GM13976 (cell line): ENCODE data around the gene SFTPA2.

Experiments
- DNase-seq: peaks from one replicate; pipeline ENCODE4 v3.0.0; 2012; ENCODE audit warnings: low spot score
- in situ Hi-C: fragments of 300-500 bp; cut with MboI; formaldehyde crosslinking; loops from one replicate; pipeline ENCODE4 v1.12.0; 2022; ENCODE audit warnings: low sequenced_read_pairs, mixed read lengths, inconsistent platforms; ENCODE audit not compliant: unreplicated experiment
- TF ChIP-seq, protein P1 (sequence below): IDR thresholded peaks from 2 replicates; pipeline ENCODE4 v1.5.1; 2012; ENCODE audit warnings: borderline replicate concordance, mild to moderate bottlenecking; ENCODE audit not compliant: insufficient read depth; ENCODE audit errors: extremely low read depth, missing control alignments, control extremely low read depth

Gene SFTPA2

DNA sequence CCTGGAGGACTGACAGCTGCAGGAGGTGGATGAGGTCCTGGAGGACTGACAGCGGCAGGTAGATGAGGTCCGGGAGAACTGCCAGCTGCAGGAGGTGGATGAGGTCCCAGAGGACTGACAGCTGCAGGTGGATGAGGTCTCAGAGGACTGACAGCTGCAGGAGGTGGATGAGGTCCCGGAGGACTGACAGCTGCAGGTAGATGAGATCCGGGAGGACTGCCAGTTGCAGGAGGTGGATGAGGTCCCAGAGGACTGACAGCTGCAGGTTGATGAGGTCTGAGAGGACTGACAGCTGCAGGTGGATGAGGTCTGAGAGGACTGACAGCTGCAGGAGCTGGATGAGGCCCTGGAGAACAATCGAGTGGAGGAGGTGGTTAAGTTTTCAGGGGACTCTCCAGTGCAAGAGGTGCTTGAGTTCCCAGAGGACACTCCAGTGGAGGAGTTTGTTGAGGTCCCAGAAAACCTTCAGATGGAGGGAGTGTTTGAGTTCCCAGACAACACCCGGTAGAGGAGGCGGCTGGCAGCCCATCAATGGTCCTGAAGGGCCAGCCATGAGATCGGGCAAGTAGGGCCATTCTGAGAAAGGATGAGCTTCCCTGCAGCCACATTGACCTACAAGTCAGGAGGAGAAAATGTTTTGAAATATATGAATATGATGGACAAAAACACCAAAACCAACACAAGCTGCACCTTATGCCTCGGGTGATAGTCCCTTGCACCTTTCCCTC, 52.6 kb downstream of the SFTPA2 start:
- in situ Hi-C loops: no loop called here
- TF ChIP-seq, protein P1, sequence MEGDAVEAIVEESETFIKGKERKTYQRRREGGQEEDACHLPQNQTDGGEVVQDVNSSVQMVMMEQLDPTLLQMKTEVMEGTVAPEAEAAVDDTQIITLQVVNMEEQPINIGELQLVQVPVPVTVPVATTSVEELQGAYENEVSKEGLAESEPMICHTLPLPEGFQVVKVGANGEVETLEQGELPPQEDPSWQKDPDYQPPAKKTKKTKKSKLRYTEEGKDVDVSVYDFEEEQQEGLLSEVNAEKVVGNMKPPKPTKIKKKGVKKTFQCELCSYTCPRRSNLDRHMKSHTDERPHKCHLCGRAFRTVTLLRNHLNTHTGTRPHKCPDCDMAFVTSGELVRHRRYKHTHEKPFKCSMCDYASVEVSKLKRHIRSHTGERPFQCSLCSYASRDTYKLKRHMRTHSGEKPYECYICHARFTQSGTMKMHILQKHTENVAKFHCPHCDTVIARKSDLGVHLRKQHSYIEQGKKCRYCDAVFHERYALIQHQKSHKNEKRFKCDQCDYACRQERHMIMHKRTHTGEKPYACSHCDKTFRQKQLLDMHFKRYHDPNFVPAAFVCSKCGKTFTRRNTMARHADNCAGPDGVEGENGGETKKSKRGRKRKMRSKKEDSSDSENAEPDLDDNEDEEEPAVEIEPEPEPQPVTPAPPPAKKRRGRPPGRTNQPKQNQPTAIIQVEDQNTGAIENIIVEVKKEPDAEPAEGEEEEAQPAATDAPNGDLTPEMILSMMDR: no peak
- no peak for DNase-seq
